DOHH2 (cell line): ENCODE measurements around the gene OS9.
"Not testable (repeated sequence)": the region's sequence is repeated elsewhere in the genome, so short reads cannot be mapped to it uniquely, and the experiment has no call there.

Experiments
- H3F3A ChIP-seq: fragments of 200-600 bp; sonication (generic), shearing (Covaris generic); 2 replicates; pipeline ENCODE4 v1.6.0; 2016; ENCODE audit warnings: antibody characterized with exemption, mild to moderate bottlenecking; ENCODE audit not compliant: control insufficient read depth, insufficient read depth
- H3K27ac ChIP-seq: fragments of 200-600 bp; sonication (generic); 2 replicates; pipeline ENCODE4 v1.5.1; 2014; ENCODE audit warnings: low read depth, mild to moderate bottlenecking, low read length, moderate library complexity
- H3K27me3 ChIP-seq: fragments of 200-600 bp; sonication (generic); 2 replicates; pipeline ENCODE4 v1.6.1; 2014; ENCODE audit warnings: mild to moderate bottlenecking, low read length, mixed read lengths; ENCODE audit not compliant: control insufficient read depth
- H3K36me3 ChIP-seq: fragments of 200-600 bp; sonication (generic); 2 replicates; pipeline ENCODE4 v1.6.1; 2014; ENCODE audit warnings: mild to moderate bottlenecking, low read length, moderate library complexity, mixed read lengths; ENCODE audit not compliant: control insufficient read depth
- H3K4me1 ChIP-seq: fragments of 200-600 bp; sonication (generic); 2 replicates; pipeline ENCODE4 v1.6.1; 2014; ENCODE audit warnings: mild to moderate bottlenecking, low read length, mixed read lengths; ENCODE audit not compliant: control insufficient read depth
- H3K4me2 ChIP-seq: fragments of 200-600 bp; sonication (generic); 2 replicates; pipeline ENCODE4 v1.6.0; 2014; ENCODE audit warnings: mild to moderate bottlenecking, low read length, moderate library complexity
- H3K4me3 ChIP-seq: fragments of 200-600 bp; sonication (generic); 2 replicates; pipeline ENCODE4 v1.5.1; 2014; ENCODE audit warnings: mild to moderate bottlenecking, low read length, mixed read lengths
- H3K79me2 ChIP-seq: fragments of 200-600 bp; sonication (generic); 2 replicates; pipeline ENCODE4 v1.6.1; 2014; ENCODE audit warnings: mild to moderate bottlenecking, low read length, mixed read lengths; ENCODE audit not compliant: control insufficient read depth
- H3K9me2 ChIP-seq: fragments of 200-600 bp; sonication (generic); replicated peaks from 2 replicates; pipeline ENCODE4 v1.6.1; 2014; ENCODE audit warnings: mild to moderate bottlenecking, low read length, mixed read lengths; ENCODE audit not compliant: control insufficient read depth
- H3K9me3 ChIP-seq: fragments of 200-600 bp; sonication (generic); 2 replicates; pipeline ENCODE4 v1.6.1; 2014; ENCODE audit warnings: antibody characterized with exemption, low read length, mixed read lengths; ENCODE audit not compliant: control insufficient read depth, insufficient read depth
- H4K20me1 ChIP-seq: fragments of 200-600 bp; sonication (generic); 2 replicates; pipeline ENCODE4 v1.6.0; 2014; ENCODE audit warnings: low read depth, mild to moderate bottlenecking, antibody characterized with exemption, low read length, moderate library complexity; ENCODE audit not compliant: control insufficient read depth, insufficient read depth
- EZH2phosphoT487 ChIP-seq: fragments of 200-600 bp; sonication (generic); IDR thresholded peaks from 2 replicates; pipeline ENCODE4 v1.6.1; 2017; ENCODE audit warnings: borderline replicate concordance, mild to moderate bottlenecking, antibody characterized with exemption, low read length, moderate library complexity, mixed read lengths
- TF ChIP-seq, protein P1 (sequence below): fragments of 200-600 bp; sonication (generic); IDR thresholded peaks from one replicate; pipeline ENCODE4 v1.5.1; 2014; ENCODE audit warnings: antibody characterized with exemption, mild to moderate bottlenecking, low read depth, low read length; ENCODE audit not compliant: poor library complexity, severe bottlenecking

The OS9 gene

DNA sequence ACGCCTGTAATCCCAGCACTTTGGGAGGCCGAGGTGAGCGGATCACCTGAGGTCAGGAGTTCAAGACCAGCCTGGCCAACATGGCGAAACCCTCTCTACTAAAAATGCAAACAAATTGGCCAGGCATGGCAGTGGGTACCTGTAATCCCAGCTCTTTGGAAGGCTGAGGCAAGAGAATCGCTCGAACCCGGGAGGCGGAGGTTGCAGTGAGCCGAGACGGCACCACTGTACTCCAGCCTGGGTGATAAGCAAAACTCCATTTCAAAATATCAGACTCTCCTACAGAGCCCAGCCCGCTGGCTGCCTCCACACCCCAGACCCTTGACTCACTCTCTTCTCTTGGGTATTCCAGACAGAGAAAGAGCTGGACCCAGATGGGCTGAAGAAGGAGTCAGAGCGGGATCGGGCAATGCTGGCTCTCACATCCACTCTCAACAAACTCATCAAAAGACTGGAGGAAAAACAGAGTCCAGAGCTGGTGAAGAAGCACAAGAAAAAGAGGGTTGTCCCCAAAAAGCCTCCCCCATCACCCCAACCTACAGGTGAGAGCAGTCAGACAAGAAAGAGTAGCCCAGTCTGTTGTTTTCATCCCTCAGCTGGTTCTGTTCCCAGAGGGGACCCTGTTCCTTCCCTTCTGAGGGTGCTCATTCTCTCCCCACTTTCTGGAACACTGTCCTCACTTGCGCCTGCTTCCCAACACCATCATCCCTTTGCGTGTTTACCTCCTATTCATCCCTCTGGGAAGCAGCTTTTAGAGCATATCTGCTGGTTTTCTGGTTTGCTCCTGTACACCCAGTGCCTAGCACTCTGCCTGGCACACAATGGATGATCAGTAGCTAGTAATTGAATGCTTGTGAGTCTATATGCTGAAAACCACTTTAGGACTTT is 25.0 kb downstream of the OS9 start:
- TF ChIP-seq EZH2phosphoT487 = no peak
- TF ChIP-seq, protein P1, sequence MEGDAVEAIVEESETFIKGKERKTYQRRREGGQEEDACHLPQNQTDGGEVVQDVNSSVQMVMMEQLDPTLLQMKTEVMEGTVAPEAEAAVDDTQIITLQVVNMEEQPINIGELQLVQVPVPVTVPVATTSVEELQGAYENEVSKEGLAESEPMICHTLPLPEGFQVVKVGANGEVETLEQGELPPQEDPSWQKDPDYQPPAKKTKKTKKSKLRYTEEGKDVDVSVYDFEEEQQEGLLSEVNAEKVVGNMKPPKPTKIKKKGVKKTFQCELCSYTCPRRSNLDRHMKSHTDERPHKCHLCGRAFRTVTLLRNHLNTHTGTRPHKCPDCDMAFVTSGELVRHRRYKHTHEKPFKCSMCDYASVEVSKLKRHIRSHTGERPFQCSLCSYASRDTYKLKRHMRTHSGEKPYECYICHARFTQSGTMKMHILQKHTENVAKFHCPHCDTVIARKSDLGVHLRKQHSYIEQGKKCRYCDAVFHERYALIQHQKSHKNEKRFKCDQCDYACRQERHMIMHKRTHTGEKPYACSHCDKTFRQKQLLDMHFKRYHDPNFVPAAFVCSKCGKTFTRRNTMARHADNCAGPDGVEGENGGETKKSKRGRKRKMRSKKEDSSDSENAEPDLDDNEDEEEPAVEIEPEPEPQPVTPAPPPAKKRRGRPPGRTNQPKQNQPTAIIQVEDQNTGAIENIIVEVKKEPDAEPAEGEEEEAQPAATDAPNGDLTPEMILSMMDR = no peak
- no peak overlapping the region for H3K27ac ChIP-seq
- H3K27me3 ChIP-seq = no peaks in the 10 kb centered on the region
- H3K36me3 ChIP-seq = peaks cover 56% of the 10 kb centered on the region
- no peak overlapping the region for H3K4me3 ChIP-seq
- peaks cover 5% of the 10 kb centered on the region for H3K4me1 ChIP-seq
- no peaks in the 10 kb centered on the region for H3K79me2 ChIP-seq
- no peaks in the 10 kb centered on the region for H3K9me3 ChIP-seq
- H3F3A ChIP-seq = peaks cover 8% of the 10 kb centered on the region; the same call in 1 of the 2 replicates
- H4K20me1 ChIP-seq = no peaks in the 10 kb centered on the region
- H3K4me2 ChIP-seq = no peak overlapping the region
- H3K9me2 ChIP-seq = no peaks in the 10 kb centered on the region

DNA sequence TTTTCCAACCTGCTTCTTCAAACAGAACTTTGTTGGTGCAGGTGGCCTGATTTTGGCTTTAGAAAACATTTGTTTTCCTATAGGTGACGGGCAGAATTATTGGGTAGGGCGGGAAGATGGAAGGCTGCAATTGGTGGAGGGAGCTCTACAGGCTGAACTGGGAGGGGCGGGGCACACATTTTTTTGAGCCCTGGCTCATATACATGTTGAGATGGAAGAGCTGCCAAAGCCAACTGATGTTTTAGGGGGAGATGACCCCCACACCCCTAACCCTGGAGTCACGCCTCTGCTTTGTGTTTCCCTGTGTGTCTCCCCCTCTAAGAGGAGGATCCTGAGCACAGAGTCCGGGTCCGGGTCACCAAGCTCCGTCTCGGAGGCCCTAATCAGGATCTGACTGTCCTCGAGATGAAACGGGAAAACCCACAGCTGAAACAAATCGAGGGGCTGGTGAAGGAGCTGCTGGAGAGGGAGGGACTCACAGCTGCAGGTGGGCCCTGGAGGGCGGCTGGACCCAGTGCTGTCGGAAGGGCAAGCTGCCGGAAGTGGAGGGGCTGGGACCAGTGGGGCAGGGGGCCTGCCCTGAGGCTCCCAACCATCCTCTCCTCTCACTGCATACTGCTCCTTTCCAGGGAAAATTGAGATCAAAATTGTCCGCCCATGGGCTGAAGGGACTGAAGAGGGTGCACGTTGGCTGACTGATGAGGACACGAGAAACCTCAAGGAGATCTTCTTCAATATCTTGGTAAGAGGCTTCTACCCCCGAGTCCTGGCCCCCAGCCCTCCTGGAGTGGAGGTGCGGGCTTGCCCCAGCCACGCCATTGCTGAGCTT is 26.1 kb downstream of the OS9 start:
- Histone ChIP-seq H3K36me3 (peaks cover 56% of the 10 kb centered on the region), H3K79me2 (no peaks in the 10 kb centered on the region), H3K27me3 (no peaks in the 10 kb centered on the region), H3K4me1 (peaks cover 9% of the 10 kb centered on the region), H3K4me2 (no peak overlapping the region), H3K27ac (no peak overlapping the region), H3K4me3 (no peak overlapping the region), H3K9me2 (no peaks in the 10 kb centered on the region), H3F3A (peaks cover 11% of the 10 kb centered on the region; the same call in 1 of the 2 replicates), H3K9me3 (no peaks in the 10 kb centered on the region), H4K20me1 (no peaks in the 10 kb centered on the region)
- no peak for TF ChIP-seq EZH2phosphoT487
- TF ChIP-seq, protein P1 = no peak

DNA sequence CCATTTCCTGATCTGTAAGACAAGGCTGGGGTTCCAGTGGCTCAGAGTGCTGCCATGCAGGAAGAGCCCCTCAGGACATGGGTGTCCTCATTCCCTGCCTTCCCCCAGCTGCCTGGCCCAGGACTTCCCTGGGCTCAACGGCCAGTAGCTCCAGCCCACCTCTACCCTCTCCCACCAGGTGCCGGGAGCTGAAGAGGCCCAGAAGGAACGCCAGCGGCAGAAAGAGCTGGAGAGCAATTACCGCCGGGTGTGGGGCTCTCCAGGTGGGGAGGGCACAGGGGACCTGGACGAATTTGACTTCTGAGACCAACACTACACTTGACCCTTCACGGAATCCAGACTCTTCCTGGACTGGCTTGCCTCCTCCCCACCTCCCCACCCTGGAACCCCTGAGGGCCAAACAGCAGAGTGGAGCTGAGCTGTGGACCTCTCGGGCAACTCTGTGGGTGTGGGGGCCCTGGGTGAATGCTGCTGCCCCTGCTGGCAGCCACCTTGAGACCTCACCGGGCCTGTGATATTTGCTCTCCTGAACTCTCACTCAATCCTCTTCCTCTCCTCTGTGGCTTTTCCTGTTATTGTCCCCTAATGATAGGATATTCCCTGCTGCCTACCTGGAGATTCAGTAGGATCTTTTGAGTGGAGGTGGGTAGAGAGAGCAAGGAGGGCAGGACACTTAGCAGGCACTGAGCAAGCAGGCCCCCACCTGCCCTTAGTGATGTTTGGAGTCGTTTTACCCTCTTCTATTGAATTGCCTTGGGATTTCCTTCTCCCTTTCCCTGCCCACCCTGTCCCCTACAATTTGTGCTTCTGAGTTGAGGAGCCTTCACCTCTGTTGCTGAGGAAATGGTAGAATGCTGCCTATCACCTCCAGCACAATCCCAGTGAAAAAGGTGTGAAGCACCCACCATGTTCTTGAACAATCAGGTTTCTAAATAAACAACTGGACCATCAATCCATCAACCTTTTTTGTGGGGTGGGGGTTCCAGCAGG is 27.0 kb downstream of the OS9 start:
- no peaks in the 10 kb centered on the region for H4K20me1 ChIP-seq
- no peak overlapping the region for H3K4me2 ChIP-seq
- H3K4me1 ChIP-seq = peaks cover 12% of the 10 kb centered on the region
- H3F3A ChIP-seq = peaks cover 11% of the 10 kb centered on the region; the same call in 1 of the 2 replicates
- H3K36me3 ChIP-seq = peaks cover 52% of the 10 kb centered on the region
- H3K79me2 ChIP-seq = no peaks in the 10 kb centered on the region
- H3K27ac ChIP-seq = no peak overlapping the region
- TF ChIP-seq EZH2phosphoT487 = no peak
- TF ChIP-seq, protein P1 = no peak
- H3K4me3 ChIP-seq = no peak overlapping the region
- H3K9me3 ChIP-seq = no peaks in the 10 kb centered on the region
- H3K9me2 ChIP-seq = no peaks in the 10 kb centered on the region
- no peaks in the 10 kb centered on the region for H3K27me3 ChIP-seq

DNA sequence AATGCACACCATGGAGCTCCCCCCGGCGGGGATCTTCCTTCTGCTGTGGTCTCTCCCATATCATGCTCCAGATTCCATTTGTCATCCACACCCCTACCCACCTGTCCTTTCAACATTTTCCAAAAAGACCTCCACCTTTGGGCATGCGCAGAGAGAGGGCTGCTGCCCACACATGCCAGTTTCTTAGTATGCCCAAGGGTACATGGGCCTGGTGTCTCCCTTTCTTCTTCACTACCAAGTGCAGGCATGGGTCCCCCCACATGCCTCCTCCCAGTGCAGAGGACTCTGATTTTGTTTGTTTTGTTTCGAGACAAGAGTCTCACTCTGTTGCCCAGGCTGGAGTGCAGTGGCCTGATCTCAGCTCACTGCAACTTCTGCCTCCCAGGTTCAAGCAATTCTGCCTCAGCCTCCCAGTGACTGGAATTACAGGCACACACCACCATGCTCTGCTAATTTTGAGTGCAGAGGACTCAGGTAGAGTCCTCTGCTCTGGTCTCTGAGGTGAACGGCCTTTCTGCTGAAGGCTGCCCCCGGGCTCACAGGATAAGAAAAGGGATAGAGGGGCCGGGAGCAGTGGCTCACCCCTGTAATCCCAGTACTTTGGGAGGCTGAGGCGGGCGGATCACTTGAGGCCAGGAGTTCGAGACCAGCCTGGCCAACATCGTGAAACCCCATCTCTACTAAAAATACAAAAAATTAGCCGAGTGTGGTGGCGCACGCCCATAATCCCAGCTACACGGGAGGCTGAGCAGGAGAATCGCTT is 28.1 kb downstream of the OS9 start:
- peaks cover 15% of the 10 kb centered on the region for H3K4me1 ChIP-seq
- not testable (repeated sequence) for H3K79me2 ChIP-seq, H3K4me3 ChIP-seq, H3K9me3 ChIP-seq, H3K27me3 ChIP-seq, H3K27ac ChIP-seq, H3K4me2 ChIP-seq, H4K20me1 ChIP-seq, H3K9me2 ChIP-seq
- peaks cover 48% of the 10 kb centered on the region for H3K36me3 ChIP-seq
- peaks cover 11% of the 10 kb centered on the region; the same call in 1 of the 2 replicates for H3F3A ChIP-seq
